MCF 10A (cell line): ENCODE data around the gene STEAP3. TPM values are rescaled to one million over a fixed set of nuclear protein-coding genes. Genes with fewer than 3 reads are reported as not detected.

Experiments
- BruUV-seq: library from RNA; stranded (reverse); fragments of 400-500 nt; replicated peaks from 2 replicates; lab custom pipeline; 2021; lab: Mats Ljungman, UMichigan
- CTCF ChIA-PET: fragments of 300-600 bp; sonication (Branson Sonifier 250); formaldehyde crosslinking; extraction: SDS; loops from one replicate; lab custom pipeline; 2021; ENCODE audit warnings: antibody characterized with exemption, inconsistent platforms; lab: Yijun Ruan, JAX
- POLR2A ChIA-PET: fragments of 300-600, 350-650 bp; sonication (Branson Sonifier 250); formaldehyde crosslinking; extraction: SDS; loops from one replicate; lab custom pipeline; 2020; ENCODE audit warnings: antibody characterized with exemption, inconsistent platforms; lab: Yijun Ruan, JAX
- DNase-seq: peaks from one replicate; pipeline ENCODE4 v3.0.0-alpha.2; 2018; ENCODE audit not compliant: unreplicated experiment
- H3K27ac Mint-ChIP-seq: one replicate; pipeline ENCODE4 v1.8.0; 2022; ENCODE audit warnings: mild to moderate bottlenecking, low read depth, mixed read lengths; ENCODE audit not compliant: unreplicated experiment
- H3K27me3 Mint-ChIP-seq: one replicate; pipeline ENCODE4 v1.8.0; 2022; ENCODE audit warnings: mixed read lengths; ENCODE audit not compliant: insufficient read depth, unreplicated experiment
- H3K36me3 Mint-ChIP-seq: one replicate; pipeline ENCODE4 v1.8.0; 2022; ENCODE audit warnings: mild to moderate bottlenecking, moderate library complexity, mixed read lengths; ENCODE audit not compliant: insufficient read depth, unreplicated experiment
- H3K4me1 Mint-ChIP-seq: one replicate; pipeline ENCODE4 v1.8.0; 2022; ENCODE audit warnings: mixed read lengths; ENCODE audit not compliant: insufficient read depth, unreplicated experiment
- H3K4me3 Mint-ChIP-seq: one replicate; pipeline ENCODE4 v1.8.0; 2022; ENCODE audit warnings: mild to moderate bottlenecking, moderate library complexity, mixed read lengths; ENCODE audit not compliant: unreplicated experiment
- H3K9me3 Mint-ChIP-seq: one replicate; pipeline ENCODE4 v1.8.0; 2022; ENCODE audit warnings: mixed read lengths; ENCODE audit not compliant: unreplicated experiment
- CTCF ChIP-seq: fragments of 200-600 bp; IDR thresholded peaks from one replicate; pipeline ENCODE4 v1.8.0; 2022; ENCODE audit warnings: antibody characterized with exemption, mild to moderate bottlenecking; ENCODE audit not compliant: unreplicated experiment
- intact Hi-C: fragments of 100-400 bp; cut with micrococcal nuclease; formaldehyde crosslinking; loops from 2 replicates; pipeline ENCODE4 v1.14.1; 2022
- total RNA-seq: library from RNA; stranded (reverse); gene quantifications from 2 replicates; pipeline ENCODE4 v1.2.3, GENCODE V29; 2022

STEAP3 gene
- total RNA-seq, 1 experiment from 2014 or later, result 25.0 TPM

- Mint-ChIP-seq H3K27me3 (no peaks in the 10 kb centered on the region), H3K36me3 (no peaks in the 10 kb centered on the region), H3K27ac (peak overlapping the region; percentile 59), H3K9me3 (no peaks in the 10 kb centered on the region), H3K4me1 (peaks cover 5% of the 10 kb centered on the region), H3K4me3 (no peak overlapping the region)
- no TSS peak for BruUV-seq
- no peak for TF ChIP-seq CTCF
- CTCF ChIA-PET, result interaction anchor here (0.6 to 8.1 kb wide), 9 partner anchors 25 to 408 kb away, joined by 3 to 145 read pairs (median 3); no protein-coding TSS in a partner anchor
- no peak for DNase-seq
- POLR2A ChIA-PET, result interaction anchor here (1.3 to 1.8 kb wide), 2 partner anchors 11 to 78 kb away, joined by 3 to 4 read pairs; partner anchors contain the start of genes C2orf76 and DBI
- intact Hi-C loops, result no loop called here
Observed at GRCh38 chr2:119289093-119289492, 65.5 kb downstream of the STEAP3 start.

DNA sequence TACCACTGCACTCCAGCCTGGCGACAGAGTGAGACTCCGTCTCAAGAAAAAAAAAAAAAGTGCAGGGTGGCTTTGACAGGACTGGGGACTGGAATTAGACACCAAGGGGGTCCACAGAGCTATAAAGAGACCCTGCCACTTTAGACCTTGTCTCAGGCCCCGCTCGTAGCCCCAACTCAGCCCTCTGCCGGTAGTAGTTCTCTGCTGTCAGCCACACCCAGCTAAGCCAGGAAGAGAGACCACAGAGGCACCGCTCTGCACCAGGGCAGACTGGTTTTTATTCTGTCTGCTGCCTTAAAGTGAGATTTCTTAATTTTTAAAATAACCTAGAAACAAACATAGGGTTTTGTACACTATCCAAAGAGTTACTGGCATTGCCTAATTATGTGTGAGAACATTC, 66.0 kb downstream of the STEAP3 start:
- H3K27me3 Mint-ChIP-seq, result no peaks in the 10 kb centered on the region
- no peak for TF ChIP-seq CTCF
- ChIA-PET POLR2A (interaction anchor here (1.3 to 1.8 kb wide), 2 partner anchors 11 to 77 kb away, joined by 3 to 4 read pairs; partner anchors contain the start of genes C2orf76 and DBI), CTCF (interaction anchor here (0.6 to 8.1 kb wide), 13 partner anchors 12 to 708 kb away, joined by 3 to 145 read pairs (median 4); no protein-coding TSS in a partner anchor)
- intact Hi-C loops, result loop anchor here (5.0 kb wide), 1 partner anchor 262 kb away; no protein-coding TSS in a partner anchor
- H3K4me3 Mint-ChIP-seq, result no peak overlapping the region
- DNase-seq, result no peak
- no peak overlapping the region for H3K27ac Mint-ChIP-seq
- H3K4me1 Mint-ChIP-seq, result no peaks in the 10 kb centered on the region
- BruUV-seq, result no TSS peak
- no peaks in the 10 kb centered on the region for H3K9me3 Mint-ChIP-seq
- H3K36me3 Mint-ChIP-seq, result no peaks in the 10 kb centered on the region

- H3K27me3 Mint-ChIP-seq, result no peaks in the 10 kb centered on the region
- intact Hi-C loops, result loop anchor here (1.0 to 5.0 kb wide), 3 partner anchors 72 to 410 kb away; no protein-coding TSS in a partner anchor
- no peaks in the 10 kb centered on the region for H3K36me3 Mint-ChIP-seq
- H3K27ac Mint-ChIP-seq, result no peak overlapping the region
- ChIA-PET POLR2A (no interaction called here), CTCF (interaction anchor here (0.6 to 8.1 kb wide), 28 partner anchors 10 to 1288 kb away, joined by 3 to 145 read pairs (median 4); no protein-coding TSS in a partner anchor)
- H3K4me1 Mint-ChIP-seq, result no peaks in the 10 kb centered on the region
- no peaks in the 10 kb centered on the region for H3K9me3 Mint-ChIP-seq
- no TSS peak for BruUV-seq
- H3K4me3 Mint-ChIP-seq, result no peak overlapping the region
- TF ChIP-seq CTCF, result peak; percentile 64
- peak; percentile 74 for DNase-seq
Observed at GRCh38 chr2:119290859-119291587, 67.4 kb downstream of the STEAP3 start.

DNA sequence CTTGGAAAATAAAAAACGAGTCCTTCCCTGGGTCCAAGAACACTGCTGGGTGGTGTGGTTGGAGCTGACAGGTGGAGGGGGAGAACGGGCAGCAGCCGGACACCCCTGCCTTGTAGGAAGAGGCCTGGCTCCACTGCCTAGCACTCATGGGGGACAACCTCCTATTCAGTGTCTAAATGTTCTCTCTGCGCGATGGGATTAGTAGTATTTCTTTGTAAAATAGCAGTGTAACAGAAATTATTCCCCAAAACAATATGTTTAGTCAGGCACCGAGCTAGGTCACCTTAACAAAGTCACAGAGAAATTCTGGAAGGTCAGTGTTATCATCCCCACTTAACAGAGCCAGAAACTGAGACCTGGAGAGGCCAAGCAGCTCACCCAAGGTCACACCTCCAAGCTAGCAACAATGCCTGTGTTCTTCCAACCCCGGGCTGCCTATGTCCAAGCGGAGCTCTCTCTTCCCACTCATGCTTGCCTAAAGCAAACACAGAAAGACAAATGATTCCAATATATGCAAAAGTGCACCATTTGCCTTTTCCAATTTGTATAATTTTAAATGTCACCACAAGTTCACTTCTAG, 68.0 kb downstream of the STEAP3 start:
- BruUV-seq, result no TSS peak
- POLR2A ChIA-PET, result no interaction called here
- no peaks in the 10 kb centered on the region for H3K36me3 Mint-ChIP-seq

More for the DNA sequence above, 68.0 kb downstream of the STEAP3 start:
- H3K27me3 Mint-ChIP-seq, result no peaks in the 10 kb centered on the region
- no peaks in the 10 kb centered on the region for H3K4me1 Mint-ChIP-seq
- no peaks in the 10 kb centered on the region for H3K9me3 Mint-ChIP-seq
- TF ChIP-seq CTCF, result no peak
- DNase-seq, result no peak
- intact Hi-C loops, result loop anchor here (1.0 to 5.0 kb wide), 3 partner anchors 72 to 410 kb away; no protein-coding TSS in a partner anchor
- H3K4me3 Mint-ChIP-seq, result no peak overlapping the region
- no peak overlapping the region for H3K27ac Mint-ChIP-seq
- CTCF ChIA-PET, result interaction anchor here (0.6 to 8.1 kb wide), 28 partner anchors 10 to 1289 kb away, joined by 3 to 145 read pairs (median 4); no protein-coding TSS in a partner anchor
